ENCODE measurements around the gene ATP5IF1.

ATP5IF1 gene

GRCh38 chr1:28259252-28259933 lies 23.5 kb downstream of the ATP5IF1 start, which contains the start of gene SESN2:
TSS of gene SESN2 (plus strand) at chr1:28259518. CDS start at chr1:28259848, 330 bp downstream.
- CTCF ChIA-PET: interaction anchor here (12.3 kb wide), 1 partner anchor 11 kb away, joined by 148 read pairs; no protein-coding TSS in a partner anchor
- DNase-seq (ENCODE audit: low read depth, low spot score): peak; percentile 91
- peak within 1 kb of the TSS; percentile 93 for H3K4me3 ChIP-seq (ENCODE audit: low read depth, low read length)
- POLR2A ChIA-PET: interaction anchor here (1.1 to 3.6 kb wide), 8 partner anchors 9 to 323 kb away, joined by 3 to 32 read pairs (median 4); partner anchors contain the start of genes ATP5IF1 and MED18
- TF ChIP-seq CTCF (IDR thresholded peaks at IDR 0.05; ENCODE audit: insufficient read depth, low read length, missing control alignments): no peak

- CTCF ChIA-PET: interaction anchor here (2.5 to 12.3 kb wide), 2 partner anchors 11 to 12 kb away, joined by 7 to 148 read pairs; no protein-coding TSS in a partner anchor
- peak overlapping the region; percentile 93 for H3K4me3 ChIP-seq (ENCODE audit: low read depth, low read length)
- DNase-seq (ENCODE audit: low read depth, low spot score): no peak
- POLR2A ChIA-PET: interaction anchor here (0.8 to 3.6 kb wide), 9 partner anchors 8 to 322 kb away, joined by 3 to 32 read pairs (median 4); partner anchors contain the start of genes ATP5IF1 and MED18
- no peak for TF ChIP-seq CTCF (IDR thresholded peaks at IDR 0.05; ENCODE audit: insufficient read depth, low read length, missing control alignments)
These were observed 24.2 kb downstream of the ATP5IF1 start for GRCh38 chr1:28259934-28260802.

DNA sequence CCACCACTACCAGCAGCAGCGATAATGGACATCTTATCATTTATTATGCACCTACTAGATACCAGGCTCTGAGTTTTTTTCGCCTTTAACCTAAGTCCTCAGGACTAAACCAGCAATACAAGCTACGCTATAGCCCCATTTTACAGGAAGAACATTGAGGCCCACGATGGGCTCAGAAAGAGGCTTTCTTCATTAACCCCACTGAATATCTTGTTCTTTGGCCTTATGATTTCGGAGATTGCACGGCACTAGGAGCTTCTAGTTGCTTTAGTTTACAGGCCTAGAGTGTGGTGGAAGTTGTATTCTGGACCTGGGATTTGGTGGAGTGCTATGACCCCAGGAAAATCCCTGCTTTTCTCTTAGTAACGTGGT lies 24.9 kb downstream of the ATP5IF1 start:
- H3K4me3 ChIP-seq (ENCODE audit: low read depth, low read length): peak overlapping the region; percentile 93
- DNase-seq (ENCODE audit: low read depth, low spot score): no peak
- no peak for TF ChIP-seq CTCF (IDR thresholded peaks at IDR 0.05; ENCODE audit: insufficient read depth, low read length, missing control alignments)
- ChIA-PET POLR2A (interaction anchor here (0.8 to 3.6 kb wide), 4 partner anchors 13 to 68 kb away, joined by 3 to 32 read pairs (median 10); partner anchors contain the start of genes ATP5IF1 and MED18), CTCF (interaction anchor here (2.5 to 12.3 kb wide), 2 partner anchors 11 to 12 kb away, joined by 7 to 148 read pairs; no protein-coding TSS in a partner anchor)

DNA sequence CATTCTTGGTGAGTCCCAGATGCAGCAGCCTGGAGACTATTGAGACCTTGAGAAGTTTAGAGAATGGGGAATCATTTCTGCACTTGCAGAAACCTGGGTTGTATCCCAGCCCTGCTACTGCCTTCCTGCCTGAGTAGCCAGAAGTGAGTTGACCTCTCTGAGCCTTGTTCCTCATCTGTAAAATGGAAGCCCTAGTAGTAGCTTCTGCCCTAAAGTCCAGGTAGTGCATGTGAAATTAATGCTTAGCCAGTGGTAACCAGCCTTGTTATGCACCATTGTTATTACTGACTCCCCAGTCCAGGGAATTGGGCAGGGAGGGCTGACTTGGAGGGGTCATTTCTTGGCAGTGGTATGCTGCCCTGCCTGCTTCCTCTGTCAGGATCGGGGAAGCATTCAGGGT lies 29.0 kb downstream of the ATP5IF1 start:
- ChIA-PET POLR2A (no interaction called here), CTCF (interaction anchor here (1.3 to 12.3 kb wide), 2 partner anchors 10 to 16 kb away, joined by 4 to 148 read pairs; no protein-coding TSS in a partner anchor)

DNA sequence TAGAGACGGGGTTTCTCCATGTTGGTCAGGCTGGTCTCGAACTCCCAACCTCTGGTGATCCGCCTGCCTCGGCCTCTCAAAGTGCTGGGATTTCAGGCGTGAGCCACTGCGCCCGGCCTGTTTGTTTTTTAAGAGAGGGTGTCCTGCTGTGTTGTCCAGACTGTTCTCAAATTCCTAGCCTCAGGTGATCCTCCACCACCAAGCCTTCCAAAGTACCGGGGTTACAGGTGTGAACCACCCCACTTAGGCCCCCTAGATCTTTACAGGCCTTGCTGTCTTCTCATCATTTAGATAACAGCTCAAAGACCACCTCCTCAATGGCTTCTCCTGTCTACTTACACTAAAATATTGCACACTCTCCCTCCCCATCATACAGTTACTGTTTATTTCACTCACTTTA lies 29.7 kb downstream of the ATP5IF1 start:
- ChIA-PET CTCF (interaction anchor here (1.3 to 12.3 kb wide), 3 partner anchors 9 to 337 kb away, joined by 3 to 148 read pairs (median 4); no protein-coding TSS in a partner anchor), POLR2A (no interaction called here)
- TF ChIP-seq CTCF (IDR thresholded peaks at IDR 0.05; ENCODE audit: insufficient read depth, low read length, missing control alignments): no peak
- DNase-seq (ENCODE audit: low read depth, low spot score): no peak
- H3K4me3 ChIP-seq (ENCODE audit: low read depth, low read length): no peak overlapping the region

More for the DNA sequence above, 29.0 kb downstream of the ATP5IF1 start:
- no peak for DNase-seq (ENCODE audit: low read depth, low spot score)
- no peak overlapping the region for H3K4me3 ChIP-seq (ENCODE audit: low read depth, low read length)
- no peak for TF ChIP-seq CTCF (IDR thresholded peaks at IDR 0.05; ENCODE audit: insufficient read depth, low read length, missing control alignments)
